IPS-20b (cell line): ENCODE data around the gene S100A9.

Experiments used
- H3K27ac ChIP-seq: one replicate; pipeline ENCODE4 v1.5.1; 2013; ENCODE audit warnings: low read length
- H3K27me3 ChIP-seq: 2 replicates; pipeline ENCODE4 v1.6.1; 2013; ENCODE audit warnings: mild to moderate bottlenecking, low read length, inconsistent platforms; ENCODE audit not compliant: insufficient read depth
- H3K36me3 ChIP-seq: 2 replicates; pipeline ENCODE4 v1.6.1; 2013; ENCODE audit warnings: low read depth, mild to moderate bottlenecking, inconsistent platforms, low read length, moderate library complexity; ENCODE audit not compliant: insufficient read depth
- H3K4me1 ChIP-seq: 2 replicates; pipeline ENCODE4 v1.6.1; 2013; ENCODE audit warnings: mild to moderate bottlenecking, control low read depth, inconsistent platforms, low read length, moderate library complexity; ENCODE audit not compliant: insufficient read depth
- H3K4me3 ChIP-seq: 2 replicates; pipeline ENCODE4 v1.5.1; 2013; ENCODE audit warnings: mild to moderate bottlenecking, low read length, inconsistent platforms
- H3K9ac ChIP-seq: 2 replicates; pipeline ENCODE4 v1.6.1; 2013; ENCODE audit warnings: low read depth, mild to moderate bottlenecking, inconsistent platforms, low read length, moderate library complexity
- H3K9me3 ChIP-seq: 2 replicates; pipeline ENCODE4 v1.6.1; 2013; ENCODE audit warnings: mild to moderate bottlenecking, low read depth, low read length, inconsistent platforms; ENCODE audit not compliant: insufficient read depth

S100A9 gene

DNA sequence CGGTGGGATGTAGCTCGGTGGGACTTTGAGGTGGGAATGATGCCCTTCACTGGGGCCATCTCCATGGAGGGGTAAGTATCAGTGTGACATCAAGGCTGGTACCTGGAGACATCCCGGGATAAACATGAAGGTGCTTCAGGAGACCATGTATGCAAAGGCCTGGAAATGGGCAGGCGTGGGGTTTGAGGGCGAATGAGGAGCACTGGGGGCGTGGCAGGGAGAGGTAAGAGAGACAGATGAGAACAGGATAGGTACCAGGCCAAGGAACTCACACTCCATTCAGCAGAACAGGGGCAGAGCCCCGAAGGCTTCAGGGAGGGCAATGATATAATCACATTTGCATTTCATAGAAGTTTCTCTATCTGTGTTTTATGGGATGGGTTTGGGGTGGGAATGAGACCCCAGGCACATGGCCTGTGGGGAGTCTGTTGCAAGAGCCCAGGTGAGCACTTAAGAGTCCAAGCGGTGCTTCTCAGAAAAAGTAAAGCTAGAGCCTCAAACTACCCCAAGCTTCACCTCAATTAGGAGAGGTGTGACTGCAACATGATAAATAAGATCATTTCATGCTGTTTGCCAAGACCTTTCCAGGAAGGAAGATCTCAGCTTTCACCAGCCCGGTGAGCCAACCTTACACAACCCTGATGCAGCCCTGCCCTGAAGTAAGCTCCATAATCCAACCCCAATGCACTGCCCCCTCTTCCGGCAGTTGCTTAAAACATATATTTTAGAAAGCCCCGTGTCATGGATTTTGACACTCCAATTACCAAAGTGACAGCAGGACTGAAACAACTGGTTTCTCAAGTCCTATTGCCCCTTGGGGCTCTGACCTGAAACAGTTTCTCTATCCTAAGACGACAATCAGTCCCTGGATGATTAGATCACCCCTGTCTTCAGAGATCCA lies 7.4 kb downstream of the S100A9 start:
- no peak overlapping the region for H3K27ac ChIP-seq
- H3K36me3 ChIP-seq, result no peaks in the 10 kb centered on the region
- no peak overlapping the region for H3K9ac ChIP-seq
- no peaks in the 10 kb centered on the region for H3K4me1 ChIP-seq
- H3K4me3 ChIP-seq, result no peak overlapping the region
- H3K9me3 ChIP-seq, result no peaks in the 10 kb centered on the region
- no peaks in the 10 kb centered on the region for H3K27me3 ChIP-seq

DNA sequence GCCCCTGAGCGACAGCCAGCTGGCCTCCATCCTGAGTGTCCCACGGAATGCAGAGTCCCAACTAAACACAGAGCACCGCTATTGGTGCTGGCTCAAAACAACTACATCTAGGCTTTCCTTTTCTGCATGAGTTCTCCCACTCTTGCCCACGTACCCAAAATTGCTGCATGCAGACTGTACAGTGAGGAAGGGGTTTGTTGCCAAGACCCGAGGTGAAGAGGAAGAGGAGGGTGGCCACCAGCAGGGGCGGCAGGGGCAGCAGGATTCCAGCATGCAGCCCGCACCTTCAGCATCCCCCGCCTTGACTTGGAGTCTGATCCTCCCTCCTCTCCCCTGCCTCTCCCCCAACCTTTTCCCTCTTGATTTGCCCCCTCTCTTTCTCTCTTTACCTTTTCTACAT lies 8.0 kb downstream of the S100A9 start:
- Histone ChIP-seq H3K27ac (no peak overlapping the region), H3K9ac (no peak overlapping the region)

DNA sequence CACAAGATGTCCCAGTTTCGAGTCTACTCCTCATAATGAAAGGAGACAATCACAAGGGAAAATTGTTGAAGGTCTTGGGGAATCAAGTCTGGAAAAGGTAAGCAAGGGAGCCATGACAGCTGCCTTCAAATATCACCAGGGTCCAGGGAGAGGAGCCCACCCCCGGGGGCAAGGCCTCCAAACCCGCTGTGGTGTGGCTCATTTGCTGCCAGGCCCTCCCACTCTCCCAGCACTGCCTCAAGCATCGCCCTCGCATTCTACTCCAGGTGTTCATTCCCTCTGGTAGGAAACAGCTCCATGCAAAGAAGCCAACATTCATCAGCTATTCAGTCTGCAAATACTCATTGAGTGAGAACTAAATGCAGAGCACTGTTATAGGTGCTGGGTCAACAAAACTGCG lies 8.6 kb downstream of the S100A9 start:
- Histone ChIP-seq H3K4me3 (no peak overlapping the region), H3K9ac (no peak overlapping the region), H3K36me3 (no peaks in the 10 kb centered on the region), H3K4me1 (no peaks in the 10 kb centered on the region), H3K9me3 (no peaks in the 10 kb centered on the region), H3K27me3 (no peaks in the 10 kb centered on the region), H3K27ac (no peak overlapping the region)

More for the DNA sequence above, 8.0 kb downstream of the S100A9 start:
- Histone ChIP-seq H3K36me3 (no peaks in the 10 kb centered on the region), H3K9me3 (no peaks in the 10 kb centered on the region), H3K27me3 (no peaks in the 10 kb centered on the region), H3K4me3 (no peak overlapping the region), H3K4me1 (no peaks in the 10 kb centered on the region)

DNA sequence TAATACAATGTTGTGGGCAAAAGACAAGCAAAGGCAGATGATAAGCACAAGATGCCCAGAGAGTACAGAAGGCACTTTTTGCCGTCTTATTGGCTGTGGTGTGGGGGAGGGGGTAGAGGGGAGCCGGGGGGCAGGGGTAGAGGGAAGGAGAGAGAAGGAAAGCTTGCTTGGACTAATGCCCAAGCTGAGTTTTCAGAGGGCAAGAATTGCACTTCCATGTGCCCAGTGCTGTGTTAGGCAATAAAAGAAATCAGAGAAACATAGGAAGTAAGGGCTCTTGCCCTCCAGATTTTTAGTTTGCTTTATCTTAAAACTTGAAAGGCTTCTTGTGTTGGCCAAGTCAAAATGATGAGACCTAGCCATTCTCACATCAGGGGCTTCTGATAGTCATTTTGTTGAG lies 9.4 kb downstream of the S100A9 start:
- no peak overlapping the region for H3K4me3 ChIP-seq
- no peaks in the 10 kb centered on the region for H3K27me3 ChIP-seq
- H3K36me3 ChIP-seq, result no peaks in the 10 kb centered on the region
- no peaks in the 10 kb centered on the region for H3K4me1 ChIP-seq
- no peak overlapping the region for H3K9ac ChIP-seq
- H3K27ac ChIP-seq, result no peak overlapping the region
- H3K9me3 ChIP-seq, result no peaks in the 10 kb centered on the region

DNA sequence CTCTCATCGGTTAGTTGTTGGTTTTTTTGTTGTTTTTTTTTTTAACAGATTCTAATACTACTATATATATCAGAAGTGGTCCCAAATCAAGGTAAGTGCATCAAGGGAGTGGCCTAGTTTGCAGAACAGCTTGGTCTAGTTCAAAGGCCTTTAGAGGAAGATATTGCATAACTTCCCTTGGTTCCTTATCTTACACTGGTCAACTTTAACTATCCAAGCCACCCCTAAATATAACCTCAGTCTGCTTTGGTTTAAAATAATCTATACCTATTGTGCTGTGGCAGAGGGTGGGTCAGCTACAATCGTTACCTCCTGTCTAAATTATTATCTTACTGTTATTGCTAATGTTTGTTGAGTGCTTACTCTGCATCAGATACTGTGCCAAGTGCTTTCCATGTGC lies 10.8 kb downstream of the S100A9 start:
- H3K27ac ChIP-seq, result no peak overlapping the region
- no peaks in the 10 kb centered on the region for H3K27me3 ChIP-seq
- no peaks in the 10 kb centered on the region for H3K4me1 ChIP-seq
- no peak overlapping the region for H3K4me3 ChIP-seq
- no peak overlapping the region for H3K9ac ChIP-seq
- no peaks in the 10 kb centered on the region for H3K36me3 ChIP-seq
- no peaks in the 10 kb centered on the region for H3K9me3 ChIP-seq

DNA sequence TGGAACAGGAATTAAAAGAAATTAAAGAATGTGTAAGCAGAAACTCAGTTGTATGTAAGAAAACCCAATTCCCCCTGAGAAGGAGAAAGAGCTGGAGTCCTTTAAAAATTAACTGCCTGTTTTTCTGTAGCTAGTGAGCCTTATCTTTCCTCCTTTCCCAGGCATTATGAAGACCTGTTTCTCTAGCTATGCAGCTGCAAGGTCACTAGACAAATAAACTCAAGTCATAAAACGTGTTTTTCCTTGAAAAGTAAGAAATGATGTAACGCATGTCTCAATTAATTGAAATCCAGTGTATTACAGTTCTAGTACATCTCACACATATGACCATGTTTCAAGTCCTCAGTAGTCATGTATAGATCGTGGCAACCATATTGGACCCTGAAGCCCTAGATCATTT lies 12.5 kb downstream of the S100A9 start:
- Histone ChIP-seq H3K9me3 (no peaks in the 10 kb centered on the region), H3K9ac (no peak overlapping the region), H3K4me3 (no peak overlapping the region), H3K4me1 (no peaks in the 10 kb centered on the region), H3K27me3 (no peaks in the 10 kb centered on the region), H3K36me3 (no peaks in the 10 kb centered on the region), H3K27ac (no peak overlapping the region)

DNA sequence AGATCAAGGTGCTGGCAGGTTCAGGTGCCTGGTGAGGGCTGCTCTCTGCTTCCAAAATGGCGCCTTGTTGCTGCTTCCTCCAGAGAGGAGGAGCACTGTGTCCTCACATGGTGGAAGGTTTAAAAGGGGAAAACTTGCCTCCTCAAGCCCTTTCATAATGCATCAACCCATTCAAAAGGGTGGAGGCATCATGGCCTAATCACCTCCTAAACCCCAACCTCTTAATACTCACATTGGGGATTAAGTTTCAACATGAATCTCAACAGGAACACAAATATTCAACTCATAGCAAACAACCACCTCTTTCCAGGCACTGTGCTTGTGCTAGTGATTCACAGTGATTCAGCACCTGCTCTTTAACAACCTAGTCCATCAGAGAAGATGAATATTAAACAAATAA lies 13.6 kb downstream of the S100A9 start:
- Histone ChIP-seq H3K9me3 (no peaks in the 10 kb centered on the region), H3K4me1 (no peaks in the 10 kb centered on the region), H3K9ac (no peak overlapping the region), H3K36me3 (no peaks in the 10 kb centered on the region), H3K27ac (no peak overlapping the region), H3K4me3 (no peak overlapping the region), H3K27me3 (no peaks in the 10 kb centered on the region)

DNA sequence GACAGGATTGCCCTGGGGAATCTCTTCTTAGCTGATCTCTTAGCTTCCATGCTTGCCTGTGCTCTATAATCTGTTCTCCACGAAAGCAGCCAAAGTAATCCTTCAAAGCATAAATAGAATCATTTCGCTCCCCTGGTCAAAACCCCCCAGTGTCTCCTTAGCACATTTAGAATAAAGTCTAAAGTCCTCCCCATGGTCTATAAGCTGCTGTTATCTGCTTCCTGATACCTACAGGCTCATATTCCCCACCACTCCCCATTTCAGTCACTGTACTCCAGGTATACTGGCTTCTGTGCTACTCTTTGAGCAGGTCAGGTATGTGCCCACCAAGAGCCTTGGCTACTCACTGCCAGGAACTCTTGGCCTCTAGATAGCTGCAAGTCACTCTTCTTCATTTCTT lies 14.9 kb downstream of the S100A9 start:
- Histone ChIP-seq H3K9ac (no peak overlapping the region), H3K4me1 (no peaks in the 10 kb centered on the region), H3K4me3 (no peak overlapping the region), H3K9me3 (no peaks in the 10 kb centered on the region), H3K27ac (no peak overlapping the region), H3K27me3 (no peaks in the 10 kb centered on the region), H3K36me3 (no peaks in the 10 kb centered on the region)

DNA sequence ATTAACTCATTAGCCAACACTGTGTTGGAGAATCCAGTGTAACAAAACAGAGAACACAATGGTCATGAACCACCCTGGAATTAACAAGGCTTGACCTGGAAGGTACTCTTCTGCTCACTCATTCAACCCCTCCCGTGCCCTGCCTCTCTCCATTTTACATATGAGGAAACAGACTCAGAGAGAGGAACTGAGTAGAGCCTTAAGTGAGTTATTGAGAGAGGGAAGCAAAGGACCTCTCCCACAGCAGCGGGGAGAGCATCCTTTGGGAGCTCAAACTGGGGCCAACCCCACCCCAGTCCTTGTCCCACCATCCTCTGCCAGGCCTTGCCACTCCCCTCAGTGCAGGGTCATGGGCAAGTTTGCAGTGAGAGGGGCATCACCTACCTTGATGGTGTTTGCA lies 16.4 kb downstream of the S100A9 start:
- no peaks in the 10 kb centered on the region for H3K27me3 ChIP-seq
- no peak overlapping the region for H3K4me3 ChIP-seq
- no peaks in the 10 kb centered on the region for H3K9me3 ChIP-seq
- no peaks in the 10 kb centered on the region for H3K36me3 ChIP-seq
- no peaks in the 10 kb centered on the region for H3K4me1 ChIP-seq
- H3K27ac ChIP-seq, result no peak overlapping the region
- no peak overlapping the region for H3K9ac ChIP-seq

DNA sequence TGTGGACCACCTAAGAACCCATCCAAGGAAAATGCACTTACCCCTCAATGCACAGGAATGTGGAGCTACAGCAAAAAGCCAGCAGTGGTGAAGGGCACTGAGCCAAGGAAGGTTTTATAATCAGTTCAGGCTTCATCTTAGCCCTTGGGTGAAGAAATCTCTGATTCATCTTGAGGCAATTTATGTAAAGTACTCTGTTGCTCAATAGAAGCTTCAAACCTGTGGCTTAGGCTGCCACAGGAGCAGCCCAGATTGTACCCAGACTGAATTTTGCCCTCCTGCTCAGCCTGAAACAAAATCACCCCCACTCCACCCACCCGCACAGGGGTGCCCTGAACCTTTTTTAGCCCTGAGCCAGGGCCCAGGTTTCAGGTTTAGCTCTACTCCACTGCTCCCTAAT lies 17.9 kb downstream of the S100A9 start, which contains the start of gene S100A12:
Gene S100A12 (minus strand): TSS at position 111 of the 400 bp plus-strand sequence. CDS start 1,029 bp downstream, outside the sequence.
- H3K9ac ChIP-seq, result no peak within 1 kb of the TSS
- no peak within 1 kb of the TSS for H3K4me3 ChIP-seq
- H3K9me3 ChIP-seq, result no peaks in the 10 kb centered on the region
- H3K36me3 ChIP-seq, result no peaks in the 10 kb centered on the region
- no peak within 1 kb of the TSS for H3K27ac ChIP-seq
- no peaks in the 10 kb centered on the region for H3K27me3 ChIP-seq
- H3K4me1 ChIP-seq, result no peaks in the 10 kb centered on the region

DNA sequence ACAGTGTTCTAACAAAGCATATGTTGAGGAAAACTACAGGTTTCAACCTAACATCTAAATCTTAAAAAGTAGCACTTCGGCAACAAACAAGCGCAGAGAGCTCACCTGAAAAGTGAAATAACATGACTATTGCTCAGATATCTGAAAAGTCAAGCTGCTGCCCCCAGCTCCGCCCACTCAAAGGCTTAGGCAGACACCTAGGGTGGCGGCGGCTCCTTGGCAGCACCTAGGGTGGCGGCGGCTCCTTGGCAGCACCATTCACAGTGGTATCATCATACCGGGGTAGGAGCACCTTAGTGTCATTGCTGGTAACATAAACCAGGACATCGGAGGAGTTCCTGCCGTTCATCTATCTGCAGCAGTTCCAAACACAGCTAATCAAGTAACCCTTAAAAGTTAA lies 21.9 kb downstream of the S100A9 start:
- H3K27me3 ChIP-seq, result no peaks in the 10 kb centered on the region
- H3K4me1 ChIP-seq, result no peaks in the 10 kb centered on the region
- no peak overlapping the region for H3K4me3 ChIP-seq
- H3K36me3 ChIP-seq, result no peaks in the 10 kb centered on the region
- H3K27ac ChIP-seq, result no peak overlapping the region
- H3K9ac ChIP-seq, result no peak overlapping the region
- no peaks in the 10 kb centered on the region for H3K9me3 ChIP-seq

DNA sequence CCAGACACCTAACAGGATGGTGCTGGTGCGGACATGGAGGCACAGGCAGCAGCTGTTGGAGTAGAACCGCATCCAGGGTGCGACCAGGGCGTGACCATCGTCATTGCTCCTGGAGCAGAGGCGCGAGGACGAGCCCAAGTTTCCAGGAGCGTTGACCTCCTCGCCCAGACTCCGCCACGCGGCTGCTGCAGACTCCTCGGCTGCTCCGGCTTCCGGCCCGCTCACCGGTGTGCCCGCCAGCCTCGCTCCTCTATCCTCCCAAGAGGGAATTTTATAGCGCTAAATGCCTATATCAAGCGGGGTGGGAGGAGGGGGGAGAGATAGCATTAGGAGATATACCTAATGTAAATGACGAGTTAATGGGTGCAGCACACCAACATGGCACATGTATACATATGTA lies 23.1 kb downstream of the S100A9 start:
- H3K9ac ChIP-seq, result no peak overlapping the region
- H3K4me3 ChIP-seq, result no peak overlapping the region
- no peaks in the 10 kb centered on the region for H3K9me3 ChIP-seq
- H3K36me3 ChIP-seq, result no peaks in the 10 kb centered on the region
- H3K4me1 ChIP-seq, result no peaks in the 10 kb centered on the region
- H3K27ac ChIP-seq, result no peak overlapping the region
- no peaks in the 10 kb centered on the region for H3K27me3 ChIP-seq
